Activated CD8-positive, alpha-beta T cell treated with anti-CD3 and anti-CD28 coated beads for 36 hours (primary cell): ENCODE results near the gene ZNF516. TPM values are rescaled to one million over a fixed set of nuclear protein-coding genes. Genes with fewer than 3 reads are reported as not detected.

Source experiments
- ATAC-seq: fragments of 200-7000 bp; cut with Tn5 transposase; one replicate; pipeline ENCODE4 v1.10.0; 2021; ENCODE audit warnings: mild to moderate bottlenecking, moderate library complexity
- CTCF ChIA-PET: fragments of 350-600 bp; sonication (Branson Sonifier 250); formaldehyde crosslinking; loops from one replicate; lab custom pipeline; 2021; ENCODE audit warnings: antibody characterized with exemption; lab: Charles Lee
- POLR2A ChIA-PET: fragments of 350-600 bp; sonication (Branson Sonifier 250); formaldehyde crosslinking; loops from one replicate; lab custom pipeline; 2021; ENCODE audit warnings: antibody characterized with exemption; lab: Charles Lee
- DNase-seq: peaks from one replicate; pipeline ENCODE4 v3.0.0-alpha.2; 2020
- H3K27ac Mint-ChIP-seq: one replicate; pipeline ENCODE4 v1.8.0; 2021; ENCODE audit warnings: mild to moderate bottlenecking, mixed read lengths
- H3K27me3 Mint-ChIP-seq: one replicate; pipeline ENCODE4 v1.8.0; 2021; ENCODE audit warnings: mixed read lengths
- H3K36me3 Mint-ChIP-seq: one replicate; pipeline ENCODE4 v1.8.0; 2021; ENCODE audit warnings: low read depth, mixed read lengths
- H3K4me1 Mint-ChIP-seq: one replicate; pipeline ENCODE4 v1.8.0; 2021; ENCODE audit warnings: low read depth, mixed read lengths
- H3K4me3 Mint-ChIP-seq: one replicate; pipeline ENCODE4 v1.8.0; 2021; ENCODE audit warnings: mild to moderate bottlenecking, moderate library complexity, mixed read lengths
- H3K9me3 Mint-ChIP-seq: one replicate; pipeline ENCODE4 v1.8.0; 2021; ENCODE audit warnings: mixed read lengths
- CTCF ChIP-seq: fragments of 200-600 bp; IDR thresholded peaks from one replicate; pipeline ENCODE4 v1.8.0; 2022; ENCODE audit warnings: antibody characterized with exemption, mild to moderate bottlenecking
- intact Hi-C: fragments of 100-400 bp; cut with micrococcal nuclease; formaldehyde crosslinking; loops from one replicate; pipeline ENCODE4 v1.10.0; 2022
- total RNA-seq, 2 experiments: library from RNA; stranded (reverse); gene quantifications; one replicate each; pipeline ENCODE4 v1.2.3, GENCODE V29; 2021

ZNF516 gene
- total RNA-seq, 2 experiments from 2014 or later: 7.0 to 10.5 TPM

- CTCF ChIA-PET: interaction anchor here (0.7 to 3.2 kb wide), 4 partner anchors 10 to 358 kb away, joined by 3 to 18 read pairs (median 4); no protein-coding TSS in a partner anchor
- ATAC-seq: no peak
These were observed 86.5 kb downstream of the ZNF516 start for GRCh38 chr18:76408480-76409067.

GRCh38 chr18:76407681-76408080 lies 87.4 kb downstream of the ZNF516 start:
- Mint-ChIP-seq H3K27me3 (no peaks in the 10 kb centered on the region), H3K4me1 (peaks cover 24% of the 10 kb centered on the region), H3K4me3 (no peak overlapping the region), H3K27ac (no peak overlapping the region), H3K36me3 (peaks cover 8% of the 10 kb centered on the region), H3K9me3 (no peaks in the 10 kb centered on the region)
- DNase-seq (no peak), ATAC-seq (no peak)
- ChIA-PET CTCF (interaction anchor here (1.7 to 3.2 kb wide), 2 partner anchors 9 to 302 kb away, joined by 5 to 18 read pairs; no protein-coding TSS in a partner anchor), POLR2A (no interaction called here)
- intact Hi-C loops: no loop called here
- TF ChIP-seq CTCF: no peak

More at GRCh38 chr18:76408480-76409067, 86.5 kb downstream of the ZNF516 start:
- intact Hi-C loops: no loop called here
- Mint-ChIP-seq H3K9me3 (no peaks in the 10 kb centered on the region), H3K36me3 (peaks cover 8% of the 10 kb centered on the region), H3K27ac (no peak overlapping the region), H3K4me1 (peaks cover 26% of the 10 kb centered on the region), H3K27me3 (no peaks in the 10 kb centered on the region), H3K4me3 (no peak overlapping the region)
- POLR2A ChIA-PET: interaction anchor here (0.6 to 1.0 kb wide), 2 partner anchors 37 to 48 kb away, joined by 3 read pairs; no protein-coding TSS in a partner anchor
- no peak for TF ChIP-seq CTCF
- DNase-seq: no peak

- CTCF ChIA-PET: no interaction called here
- ATAC-seq: no peak
- POLR2A ChIA-PET: no interaction called here
- no peak overlapping the region for H3K4me3 Mint-ChIP-seq
- H3K4me1 Mint-ChIP-seq: peaks cover 23% of the 10 kb centered on the region
- H3K27me3 Mint-ChIP-seq: no peaks in the 10 kb centered on the region
- no peak for TF ChIP-seq CTCF
- H3K27ac Mint-ChIP-seq: no peak overlapping the region
- no peak for DNase-seq
- peaks cover 8% of the 10 kb centered on the region for H3K36me3 Mint-ChIP-seq
- intact Hi-C loops: no loop called here
- no peaks in the 10 kb centered on the region for H3K9me3 Mint-ChIP-seq
These were observed 88.3 kb downstream of the ZNF516 start for GRCh38 chr18:76406791-76407190.

GRCh38 chr18:76405681-76406356 lies 89.2 kb downstream of the ZNF516 start:
- POLR2A ChIA-PET: no interaction called here
- peak; percentile 65 for TF ChIP-seq CTCF
- Mint-ChIP-seq H3K27ac (no peak overlapping the region), H3K4me3 (no peak overlapping the region), H3K9me3 (no peaks in the 10 kb centered on the region), H3K4me1 (peaks cover 19% of the 10 kb centered on the region), H3K27me3 (no peaks in the 10 kb centered on the region), H3K36me3 (peaks cover 8% of the 10 kb centered on the region)
- DNase-seq (peak; percentile 75), ATAC-seq (peak; percentile 47)
- intact Hi-C loops: no loop called here
- CTCF ChIA-PET: interaction anchor here (1.1 kb wide), 1 partner anchor 304 kb away, joined by 3 read pairs; no protein-coding TSS in a partner anchor

- intact Hi-C loops: no loop called here
- Mint-ChIP-seq H3K27ac (no peak overlapping the region), H3K27me3 (no peaks in the 10 kb centered on the region), H3K4me3 (no peak overlapping the region), H3K4me1 (peaks cover 13% of the 10 kb centered on the region), H3K36me3 (peaks cover 8% of the 10 kb centered on the region), H3K9me3 (no peaks in the 10 kb centered on the region)
- TF ChIP-seq CTCF: no peak
- ATAC-seq: no peak
- DNase-seq: no peak
- ChIA-PET POLR2A (no interaction called here), CTCF (interaction anchor here (1.1 kb wide), 1 partner anchor 304 kb away, joined by 3 read pairs; no protein-coding TSS in a partner anchor)
These were observed 89.8 kb downstream of the ZNF516 start for GRCh38 chr18:76405280-76405679.
